DND-41 (cell line): ENCODE data around the gene SLC35D1.

Experiments used
- ATAC-seq: fragments of 200-7000 bp; cut with Tn5 transposase; 3 replicates; pipeline ENCODE4 v1.9.1; 2021; ENCODE audit warnings: low read depth; ENCODE audit not compliant: insufficient read depth
- DNase-seq: peaks from one replicate; pipeline ENCODE4 v3.0.0-alpha.2; 2020
- H2AFZ ChIP-seq: 2 replicates; pipeline ENCODE4 v1.6.0; 2012; ENCODE audit warnings: low read depth, low read length
- H3K27ac ChIP-seq: 2 replicates; pipeline ENCODE4 v1.5.1; 2012; ENCODE audit warnings: low read length, inconsistent platforms
- H3K27me3 ChIP-seq: fragments of 200-600 bp; sonication (generic); 2 replicates; pipeline ENCODE4 v1.6.0; 2012; ENCODE audit warnings: low read length, mild to moderate bottlenecking, inconsistent platforms; ENCODE audit not compliant: insufficient read depth, poor library complexity
- H3K36me3 ChIP-seq: 2 replicates; pipeline ENCODE4 v1.5.1; 2012; ENCODE audit warnings: low read length, inconsistent platforms; ENCODE audit not compliant: insufficient read depth
- H3K4me1 ChIP-seq: 2 replicates; pipeline ENCODE4 v1.5.1; 2012; ENCODE audit warnings: mild to moderate bottlenecking, low read length; ENCODE audit not compliant: insufficient read depth
- H3K4me2 ChIP-seq: 2 replicates; pipeline ENCODE4 v1.6.0; 2012; ENCODE audit warnings: mild to moderate bottlenecking, moderate library complexity, low read length, inconsistent platforms; ENCODE audit not compliant: insufficient read depth
- H3K4me3 ChIP-seq, 2 experiments: fragments of 200-600 bp in 1 of 2; shearing (Covaris generic) in 1 of 2; 2 replicates each; pipeline ENCODE4 v1.5.1; 2012 to 2016; ENCODE audit warnings: inconsistent platforms in 2 of 2, low read length in 2 of 2, mild to moderate bottlenecking in 2 of 2, low read depth in 1 of 2, moderate library complexity in 1 of 2
- H3K79me2 ChIP-seq: 2 replicates; pipeline ENCODE4 v1.6.0; 2012; ENCODE audit warnings: low read length, inconsistent platforms; ENCODE audit not compliant: insufficient read depth
- H3K9ac ChIP-seq: 2 replicates; pipeline ENCODE4 v1.6.0; 2012; ENCODE audit warnings: low read depth, mild to moderate bottlenecking, inconsistent platforms, low read length, moderate library complexity
- H3K9me3 ChIP-seq: 2 replicates; pipeline ENCODE4 v1.5.1; 2012; ENCODE audit warnings: low read length, moderate library complexity, mild to moderate bottlenecking, inconsistent platforms; ENCODE audit not compliant: insufficient read depth, severe bottlenecking
- H4K20me1 ChIP-seq: 2 replicates; pipeline ENCODE4 v1.6.0; 2012; ENCODE audit warnings: low read length; ENCODE audit not compliant: insufficient read depth
- EZH2 ChIP-seq: IDR thresholded peaks from 3 replicates; pipeline ENCODE4 v1.6.1; 2012; ENCODE audit warnings: borderline replicate concordance, low read depth, mild to moderate bottlenecking, moderate library complexity, low read length, inconsistent platforms; ENCODE audit not compliant: severe bottlenecking
- TF ChIP-seq, protein P1 (sequence below): IDR thresholded peaks from 2 replicates; pipeline ENCODE4 v1.5.1; 2012; ENCODE audit warnings: borderline replicate concordance, low read length, moderate library complexity, mild to moderate bottlenecking; ENCODE audit not compliant: poor library complexity, severe bottlenecking; ENCODE audit errors: extremely low read depth

SLC35D1 gene

DNA sequence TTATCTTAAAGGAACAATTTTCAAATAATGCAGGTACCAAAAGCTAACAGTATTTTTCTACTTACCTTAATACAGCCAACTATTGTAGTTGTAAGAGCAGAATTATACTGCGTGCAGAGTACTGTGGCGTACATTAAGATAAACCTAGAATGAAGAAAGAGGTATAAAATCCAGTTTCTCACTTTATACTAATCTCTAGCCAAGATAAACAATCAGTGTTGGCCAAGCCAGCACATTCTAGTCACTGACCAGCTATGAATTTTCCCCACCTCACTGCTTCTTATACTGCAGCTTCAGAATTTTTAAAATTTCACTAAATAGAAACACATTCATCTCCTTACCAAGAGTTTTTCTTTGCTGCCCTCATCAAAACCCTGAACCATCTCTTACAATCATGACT lies 33.6 kb downstream of the SLC35D1 start:
- Histone ChIP-seq H3K36me3 (peaks cover 54% of the 10 kb centered on the region), H3K27ac (no peak overlapping the region), H3K27me3 (no peaks in the 10 kb centered on the region), H3K79me2 (no peaks in the 10 kb centered on the region), H3K4me1 (no peaks in the 10 kb centered on the region), H3K9me3 (no peaks in the 10 kb centered on the region), H3K9ac (no peak overlapping the region), H3K4me2 (no peak overlapping the region), H3K4me3 (no peak overlapping the region), H2AFZ (no peak overlapping the region), H4K20me1 (no peaks in the 10 kb centered on the region)
- ATAC-seq, result no peak
- DNase-seq, result no peak
- TF ChIP-seq, protein P1, sequence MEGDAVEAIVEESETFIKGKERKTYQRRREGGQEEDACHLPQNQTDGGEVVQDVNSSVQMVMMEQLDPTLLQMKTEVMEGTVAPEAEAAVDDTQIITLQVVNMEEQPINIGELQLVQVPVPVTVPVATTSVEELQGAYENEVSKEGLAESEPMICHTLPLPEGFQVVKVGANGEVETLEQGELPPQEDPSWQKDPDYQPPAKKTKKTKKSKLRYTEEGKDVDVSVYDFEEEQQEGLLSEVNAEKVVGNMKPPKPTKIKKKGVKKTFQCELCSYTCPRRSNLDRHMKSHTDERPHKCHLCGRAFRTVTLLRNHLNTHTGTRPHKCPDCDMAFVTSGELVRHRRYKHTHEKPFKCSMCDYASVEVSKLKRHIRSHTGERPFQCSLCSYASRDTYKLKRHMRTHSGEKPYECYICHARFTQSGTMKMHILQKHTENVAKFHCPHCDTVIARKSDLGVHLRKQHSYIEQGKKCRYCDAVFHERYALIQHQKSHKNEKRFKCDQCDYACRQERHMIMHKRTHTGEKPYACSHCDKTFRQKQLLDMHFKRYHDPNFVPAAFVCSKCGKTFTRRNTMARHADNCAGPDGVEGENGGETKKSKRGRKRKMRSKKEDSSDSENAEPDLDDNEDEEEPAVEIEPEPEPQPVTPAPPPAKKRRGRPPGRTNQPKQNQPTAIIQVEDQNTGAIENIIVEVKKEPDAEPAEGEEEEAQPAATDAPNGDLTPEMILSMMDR, result no peak
- no peak for TF ChIP-seq EZH2

DNA sequence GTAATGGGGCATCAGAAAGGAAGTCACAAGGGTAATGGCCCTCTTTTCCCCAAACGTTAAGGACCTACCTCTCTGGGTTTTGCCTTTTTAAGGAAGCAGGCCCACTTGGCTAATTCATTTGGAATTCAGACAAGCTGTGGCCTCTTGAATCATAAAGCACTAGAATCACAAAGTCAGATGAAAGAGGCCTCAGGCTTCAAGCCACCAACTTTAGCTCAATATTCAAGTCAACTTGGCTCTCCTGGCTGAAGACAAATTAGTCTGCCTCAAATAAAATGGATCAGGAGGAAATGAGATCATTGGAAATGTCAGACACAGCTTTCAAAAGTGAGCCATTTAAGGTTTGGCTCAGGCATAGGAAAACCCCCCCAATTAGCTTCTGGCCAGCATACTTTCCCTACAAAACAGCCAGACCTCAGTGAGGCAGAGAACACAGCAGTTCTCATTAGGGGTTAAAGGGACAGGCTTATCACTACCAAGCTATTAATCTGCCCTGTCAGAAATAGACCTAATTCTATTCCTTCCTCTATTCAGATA lies 34.3 kb downstream of the SLC35D1 start:
- Histone ChIP-seq H3K4me1 (no peaks in the 10 kb centered on the region), H3K4me2 (no peak overlapping the region), H3K9me3 (no peaks in the 10 kb centered on the region), H3K27ac (no peak overlapping the region), H3K9ac (no peak overlapping the region), H3K79me2 (no peaks in the 10 kb centered on the region), H2AFZ (no peak overlapping the region), H3K27me3 (no peaks in the 10 kb centered on the region), H4K20me1 (no peaks in the 10 kb centered on the region), H3K36me3 (peaks cover 48% of the 10 kb centered on the region), H3K4me3 (no peak overlapping the region)
- DNase-seq (no peak), ATAC-seq (no peak)
- TF ChIP-seq EZH2, result no peak
- TF ChIP-seq, protein P1, result no peak

GRCh38 chr1:67019121-67019520 lies 34.8 kb downstream of the SLC35D1 start:
- H3K4me1 ChIP-seq, result no peaks in the 10 kb centered on the region
- no peak for TF ChIP-seq EZH2
- TF ChIP-seq, protein P1, result no peak
- no peak for ATAC-seq

GRCh38 chr1:67018574-67018973 lies 35.4 kb downstream of the SLC35D1 start:
- Histone ChIP-seq H3K4me2 (no peak overlapping the region), H3K9me3 (no peaks in the 10 kb centered on the region), H3K79me2 (no peaks in the 10 kb centered on the region), H3K9ac (no peak overlapping the region), H3K27ac (no peak overlapping the region), H2AFZ (no peak overlapping the region), H3K4me3 (no peak overlapping the region), H4K20me1 (no peaks in the 10 kb centered on the region), H3K36me3 (peaks cover 49% of the 10 kb centered on the region), H3K27me3 (no peaks in the 10 kb centered on the region), H3K4me1 (no peaks in the 10 kb centered on the region)
- no peak for DNase-seq
- TF ChIP-seq EZH2, result no peak
- TF ChIP-seq, protein P1, result no peak
- ATAC-seq, result no peak

More at GRCh38 chr1:67019121-67019520, 34.8 kb downstream of the SLC35D1 start:
- Histone ChIP-seq H3K27me3 (no peaks in the 10 kb centered on the region), H3K27ac (no peak overlapping the region), H3K4me3 (no peak overlapping the region), H3K4me2 (no peak overlapping the region), H2AFZ (no peak overlapping the region), H3K36me3 (peaks cover 48% of the 10 kb centered on the region), H3K9ac (no peak overlapping the region), H3K79me2 (no peaks in the 10 kb centered on the region), H4K20me1 (no peaks in the 10 kb centered on the region), H3K9me3 (no peaks in the 10 kb centered on the region)
- no peak for DNase-seq
